CD4-positive, alpha-beta T cell treated with Interleukin-4 for 4 hours (primary cell): Measurements from ENCODE around the gene LRRC8A.
"Not testable (repeated sequence)": the region's sequence is repeated elsewhere in the genome, so short reads cannot be mapped to it uniquely, and the experiment has no call there.

Experiments used
- DNase-seq: peaks from one replicate; pipeline ENCODE4 v3.0.0-alpha.2; 2020

LRRC8A gene

GRCh38 chr9:128923493-128923883, 41.6 kb downstream of the LRRC8A start:
- no peak for DNase-seq

GRCh38 chr9:128927731-128928411, 45.9 kb downstream of the LRRC8A start:
- peak; percentile 57 for DNase-seq

GRCh38 chr9:128928624-128929023, 46.7 kb downstream of the LRRC8A start:
- no peak for DNase-seq

- no peak for DNase-seq
Observed at GRCh38 chr9:128929560-128929959, 47.6 kb downstream of the LRRC8A start.

- no peak for DNase-seq
Observed at GRCh38 chr9:128933731-128934130, 51.8 kb downstream of the LRRC8A start.

- no peak for DNase-seq
Observed at GRCh38 chr9:128936171-128936865, 54.4 kb downstream of the LRRC8A start.

- DNase-seq = no peak
Observed at GRCh38 chr9:128937310-128938165, 55.6 kb downstream of the LRRC8A start.

- no peak for DNase-seq
Observed at GRCh38 chr9:128940271-128940921, 58.5 kb downstream of the LRRC8A start.

GRCh38 chr9:128940946-128941755, 59.2 kb downstream of the LRRC8A start:
- DNase-seq = no peak

- DNase-seq = no peak
Observed at GRCh38 chr9:128943832-128944620, 62.1 kb downstream of the LRRC8A start.

GRCh38 chr9:128944966-128945365, 63.0 kb downstream of the LRRC8A start:
- not testable (repeated sequence) for DNase-seq

GRCh38 chr9:128945798-128946501, 64.0 kb downstream of the LRRC8A start:
- no peak for DNase-seq

GRCh38 chr9:128946571-128947276, 64.8 kb downstream of the LRRC8A start:
- DNase-seq = no peak

GRCh38 chr9:128947277-128947526, 65.3 kb downstream of the LRRC8A start:
- DNase-seq = no peak

- peak; percentile 93 for DNase-seq
Observed at GRCh38 chr9:128947527-128948301, 65.8 kb downstream of the LRRC8A start, which contains the start of the genes DOLK and NUP188. Gene DOLK (minus strand): TSS chr9:128947603. CDS start chr9:128947303, 300 bp downstream. Gene NUP188 (plus strand): TSS chr9:128947699. CDS start chr9:128947720, 21 bp downstream.

- DNase-seq = not testable (repeated sequence)
Observed at GRCh38 chr9:128961403-128961802, 79.5 kb downstream of the LRRC8A start.
